CD4-positive, alpha-beta T cell (primary cell): ENCODE results near the gene PPP1R12B. TPM values are rescaled to one million over a fixed set of nuclear protein-coding genes. Genes with fewer than 3 reads are reported as not detected.

Experiments
- ATAC-seq: fragments of 200-7000 bp; cut with Tn5 transposase; one replicate; pipeline ENCODE4 v1.10.0; 2022; ENCODE audit warnings: mild to moderate bottlenecking; ENCODE audit not compliant: poor library complexity
- CTCF ChIA-PET: fragments of 350-600 bp; sonication (Branson Sonifier 250); formaldehyde crosslinking; loops from one replicate; lab custom pipeline; 2021; ENCODE audit warnings: antibody characterized with exemption, inconsistent platforms; lab: Charles Lee
- POLR2A ChIA-PET: fragments of 350-600 bp; sonication (Branson Sonifier 250); formaldehyde crosslinking; loops from one replicate; lab custom pipeline; 2021; ENCODE audit warnings: antibody characterized with exemption, inconsistent platforms; lab: Charles Lee
- DNase-seq, 14 experiments: peaks; one replicate each; pipeline ENCODE4 v3.0.0-alpha.2; 2013 to 2020; ENCODE audit warnings: mixed read lengths in 2 of 14
- H3K27ac ChIP-seq, 2 donors: one replicate each; pipeline versions ENCODE4 v1.5.1 to v1.7.0; 2013; ENCODE audit warnings: low read length in 2 of 2, low read depth in 1 of 2, mild to moderate bottlenecking in 1 of 2
- H3K27me3 ChIP-seq, 2 experiments: 1 replicate in 1 of 2; 2 replicates in 1 of 2; pipeline versions ENCODE4 v1.6.1 to v1.7.0; 2013; ENCODE audit warnings: low read length in 2 of 2, control low read depth in 1 of 2, mild to moderate bottlenecking in 1 of 2, moderate library complexity in 1 of 2; ENCODE audit not compliant: insufficient read depth in 2 of 2, control insufficient read depth in 1 of 2
- H3K36me3 ChIP-seq: one replicate; pipeline ENCODE4 v1.6.1; 2013; ENCODE audit warnings: low read length, control low read depth; ENCODE audit not compliant: insufficient read depth
- H3K4me1 ChIP-seq: one replicate; pipeline ENCODE4 v1.6.1; 2013; ENCODE audit warnings: low read length, control low read depth; ENCODE audit not compliant: insufficient read depth
- H3K4me3 ChIP-seq: one replicate; pipeline ENCODE4 v1.5.1; 2013; ENCODE audit warnings: mild to moderate bottlenecking, low read length, moderate library complexity
- H3K9me3 ChIP-seq, 2 experiments: 1 replicate in 1 of 2; 2 replicates in 1 of 2; pipeline versions ENCODE4 v1.6.1 to v1.7.0; 2013; ENCODE audit warnings: low read length in 2 of 2, mild to moderate bottlenecking in 2 of 2, control low read depth in 1 of 2, moderate library complexity in 1 of 2; ENCODE audit not compliant: control insufficient read depth in 1 of 2, insufficient read depth in 1 of 2
- H3K27ac Mint-ChIP-seq: one replicate; pipeline ENCODE4 v1.8.0; 2020; ENCODE audit warnings: mixed read lengths
- H3K27me3 Mint-ChIP-seq: one replicate; pipeline ENCODE4 v1.8.0; 2021; ENCODE audit warnings: mixed read lengths
- H3K36me3 Mint-ChIP-seq: one replicate; pipeline ENCODE4 v1.8.0; 2021; ENCODE audit warnings: low read depth, mixed read lengths
- H3K4me1 Mint-ChIP-seq: one replicate; pipeline ENCODE4 v1.8.0; 2021; ENCODE audit warnings: low read depth, mixed read lengths
- H3K4me3 Mint-ChIP-seq: one replicate; pipeline ENCODE4 v1.8.0; 2020; ENCODE audit warnings: mild to moderate bottlenecking, mixed read lengths
- H3K9me3 Mint-ChIP-seq: one replicate; pipeline ENCODE4 v1.8.0; 2020; ENCODE audit warnings: mixed read lengths
- intact Hi-C, 2 experiments: fragments of 100-400 bp; cut with DNase I in 1 of 2; cut with micrococcal nuclease in 1 of 2; formaldehyde crosslinking; loops; one replicate each; pipeline versions ENCODE4 v1.15.1 to v1.9.0; 2023 to 2025; cut with DNase I, micrococcal nuclease
- total RNA-seq, 174 experiments: library from RNA in 2 of 174; stranded (reverse) in 2 of 174; gene quantifications; one replicate each; pipeline ENCODE4 v1.2.3 and lab custom pipeline; 2021 to 2026
- TF ChIP-seq, protein P1 (sequence below): fragments of 200-600 bp; IDR thresholded peaks from one replicate; pipeline ENCODE4 v1.8.0; 2022; ENCODE audit warnings: antibody characterized with exemption, mild to moderate bottlenecking

PPP1R12B gene
- total RNA-seq, 2 experiments from 2014 or later, result 15.0 to 15.3 TPM

DNA sequence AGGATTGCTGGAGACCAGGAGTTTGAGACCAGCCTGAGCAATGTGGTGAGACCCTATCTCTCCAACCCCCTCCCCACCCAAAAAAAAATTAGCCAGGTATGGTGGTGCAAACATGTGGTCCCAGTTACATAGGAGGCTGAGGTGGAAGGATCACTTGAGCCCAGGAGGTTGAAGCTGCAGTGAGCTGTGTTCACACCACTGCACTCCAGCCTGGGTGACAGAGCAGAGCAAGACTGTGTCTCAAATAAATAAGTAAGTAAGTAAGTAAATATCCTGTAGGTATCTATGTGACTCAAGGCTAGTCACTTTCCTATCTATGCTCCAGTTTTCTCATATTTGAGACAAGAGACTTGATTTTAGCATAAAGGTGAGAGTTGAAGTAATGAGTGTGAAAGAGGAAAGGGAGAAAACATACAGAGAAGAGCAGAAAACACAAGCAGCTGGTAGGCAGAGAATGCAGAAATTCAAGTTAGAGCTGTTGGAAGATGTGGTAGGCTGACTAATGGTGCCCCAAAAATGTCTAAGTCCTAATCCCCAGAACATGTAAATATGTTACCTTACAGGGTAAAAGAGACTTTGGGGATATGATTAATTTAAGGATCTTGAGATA, 7.5 kb downstream of the PPP1R12B start:
- Histone ChIP-seq H3K36me3 (no peaks in the 10 kb centered on the region), H3K4me1 (no peaks in the 10 kb centered on the region), H3K27me3 (no peaks in the 10 kb centered on the region), H3K4me3 (no peak overlapping the region), H3K27ac (no peak overlapping the region), H3K9me3 (no peaks in the 10 kb centered on the region)
- Mint-ChIP-seq H3K4me3 (no peak overlapping the region), H3K36me3 (no peaks in the 10 kb centered on the region), H3K9me3 (no peaks in the 10 kb centered on the region), H3K4me1 (peaks cover 4% of the 10 kb centered on the region), H3K27me3 (no peaks in the 10 kb centered on the region), H3K27ac (no peak overlapping the region)
- intact Hi-C loops, result no loop called here
- POLR2A ChIA-PET, result no interaction called here
- no peak for ATAC-seq
- TF ChIP-seq, protein P1, sequence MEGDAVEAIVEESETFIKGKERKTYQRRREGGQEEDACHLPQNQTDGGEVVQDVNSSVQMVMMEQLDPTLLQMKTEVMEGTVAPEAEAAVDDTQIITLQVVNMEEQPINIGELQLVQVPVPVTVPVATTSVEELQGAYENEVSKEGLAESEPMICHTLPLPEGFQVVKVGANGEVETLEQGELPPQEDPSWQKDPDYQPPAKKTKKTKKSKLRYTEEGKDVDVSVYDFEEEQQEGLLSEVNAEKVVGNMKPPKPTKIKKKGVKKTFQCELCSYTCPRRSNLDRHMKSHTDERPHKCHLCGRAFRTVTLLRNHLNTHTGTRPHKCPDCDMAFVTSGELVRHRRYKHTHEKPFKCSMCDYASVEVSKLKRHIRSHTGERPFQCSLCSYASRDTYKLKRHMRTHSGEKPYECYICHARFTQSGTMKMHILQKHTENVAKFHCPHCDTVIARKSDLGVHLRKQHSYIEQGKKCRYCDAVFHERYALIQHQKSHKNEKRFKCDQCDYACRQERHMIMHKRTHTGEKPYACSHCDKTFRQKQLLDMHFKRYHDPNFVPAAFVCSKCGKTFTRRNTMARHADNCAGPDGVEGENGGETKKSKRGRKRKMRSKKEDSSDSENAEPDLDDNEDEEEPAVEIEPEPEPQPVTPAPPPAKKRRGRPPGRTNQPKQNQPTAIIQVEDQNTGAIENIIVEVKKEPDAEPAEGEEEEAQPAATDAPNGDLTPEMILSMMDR, result no peak
- CTCF ChIA-PET, result no interaction called here
- no peak for DNase-seq

DNA sequence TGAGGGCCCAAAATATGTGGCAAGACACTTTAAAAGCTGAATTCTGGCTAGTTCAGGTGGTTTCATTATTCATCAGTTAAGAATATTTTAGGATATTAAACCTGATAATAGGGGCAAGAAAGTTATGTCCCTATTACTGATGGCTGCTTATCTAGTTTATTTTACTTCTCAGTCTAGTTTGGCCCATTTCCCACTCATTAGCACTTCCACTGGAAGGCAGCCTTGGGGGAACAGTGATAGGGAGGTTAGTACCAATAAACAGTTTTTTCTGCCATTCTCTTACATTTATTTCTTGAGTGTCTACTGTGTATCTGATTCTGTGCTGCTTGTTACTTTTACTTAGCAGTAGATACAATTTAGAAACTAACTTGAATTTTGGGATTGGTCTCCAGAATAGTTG, 9.0 kb downstream of the PPP1R12B start:
- H3K9me3 Mint-ChIP-seq, result no peaks in the 10 kb centered on the region
- CTCF ChIA-PET, result no interaction called here
- H3K36me3 ChIP-seq, result no peaks in the 10 kb centered on the region
- no peak overlapping the region for H3K27ac Mint-ChIP-seq
- no peaks in the 10 kb centered on the region for H3K27me3 ChIP-seq
- no peak overlapping the region for H3K27ac ChIP-seq
- H3K4me1 ChIP-seq, result no peaks in the 10 kb centered on the region
- TF ChIP-seq, protein P1, result no peak
- H3K9me3 ChIP-seq, result no peaks in the 10 kb centered on the region
- intact Hi-C loops, result no loop called here
- ATAC-seq, result no peak
- H3K36me3 Mint-ChIP-seq, result no peaks in the 10 kb centered on the region
- no peak overlapping the region for H3K4me3 ChIP-seq
- no peaks in the 10 kb centered on the region for H3K27me3 Mint-ChIP-seq
- no peak overlapping the region for H3K4me3 Mint-ChIP-seq
- no peak for DNase-seq
- peaks cover 3% of the 10 kb centered on the region for H3K4me1 Mint-ChIP-seq
- POLR2A ChIA-PET, result interaction anchor here (0.6 kb wide), 1 partner anchor 665 kb away, joined by 3 read pairs; no protein-coding TSS in a partner anchor

DNA sequence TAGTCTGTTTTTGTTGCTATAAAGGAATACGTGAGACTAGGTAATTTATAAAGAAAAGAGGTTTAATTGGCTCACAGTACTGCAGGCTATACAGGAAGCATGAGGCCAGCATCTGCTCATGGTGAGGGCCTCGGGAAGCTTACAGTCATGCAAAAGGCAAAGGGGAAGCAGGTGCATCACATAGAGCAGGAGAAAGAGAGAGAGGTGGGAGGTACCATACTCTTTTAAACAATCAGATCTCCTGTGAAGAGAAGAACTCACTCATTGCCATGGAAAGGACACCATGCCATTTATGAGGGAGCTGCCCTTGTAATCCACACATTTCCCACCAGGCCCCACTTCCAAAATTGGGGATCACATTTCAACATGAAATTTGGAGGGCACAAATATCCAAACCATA, 12.7 kb downstream of the PPP1R12B start:
- POLR2A ChIA-PET, result no interaction called here
- Histone ChIP-seq H3K36me3 (no peaks in the 10 kb centered on the region), H3K9me3 (no peaks in the 10 kb centered on the region), H3K27me3 (no peaks in the 10 kb centered on the region), H3K27ac (no peak overlapping the region), H3K4me3 (no peak overlapping the region), H3K4me1 (no peaks in the 10 kb centered on the region)
- TF ChIP-seq, protein P1, result no peak
- ATAC-seq, result no peak
- no peaks in the 10 kb centered on the region for H3K9me3 Mint-ChIP-seq
- CTCF ChIA-PET, result no interaction called here
- intact Hi-C loops, result no loop called here
- H3K36me3 Mint-ChIP-seq, result no peaks in the 10 kb centered on the region
- no peak overlapping the region for H3K4me3 Mint-ChIP-seq
- H3K27me3 Mint-ChIP-seq, result no peaks in the 10 kb centered on the region
- no peak for DNase-seq
- no peak overlapping the region for H3K27ac Mint-ChIP-seq
- peaks cover 3% of the 10 kb centered on the region for H3K4me1 Mint-ChIP-seq
